Measurements from ENCODE around the gene LGMN. TPM values are rescaled to one million over a fixed set of nuclear protein-coding genes. Genes with fewer than 3 reads are reported as not detected.
A peak's percentile ranks its signal among the peaks of the same experiment; 100 is the strongest.

The LGMN gene
- polyA plus RNA-seq, 1 donor (not counting 4 experiments of a cell fraction or from before 2014, with no cell fraction given) = 61.0 TPM

DNA sequence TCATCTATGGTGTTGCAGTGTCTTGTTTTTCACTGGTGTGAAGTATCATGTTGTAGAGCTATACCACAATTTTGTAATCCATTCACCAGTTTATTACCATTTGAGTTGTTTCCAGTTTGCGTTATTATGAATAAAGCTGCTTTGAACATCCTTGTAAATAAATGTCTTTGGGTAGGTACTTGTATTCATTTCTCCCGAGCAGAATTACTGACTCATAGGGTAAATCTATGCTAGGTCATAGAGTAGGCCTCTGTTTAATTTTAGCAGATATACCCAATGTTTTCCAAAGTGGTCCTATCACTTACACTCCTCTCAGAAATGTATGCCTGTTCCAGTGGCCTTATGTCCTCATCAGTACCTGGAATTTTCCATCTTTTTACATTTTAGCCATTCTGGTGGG lies 39.1 kb upstream of the LGMN start:
- Histone ChIP-seq H3K27ac (ENCODE audit: control insufficient read depth, insufficient read depth, low read length) (no peak overlapping the region), H3K36me3 (ENCODE audit: control insufficient read depth in 2 of 2, extremely low read depth in 1 of 2, insufficient read depth in 2 of 2, low read length in 2 of 2) (no peaks in the 10 kb centered on the region), H3K79me2 (ENCODE audit: control insufficient read depth, insufficient read depth, low read length) (no peaks in the 10 kb centered on the region), H3K4me3 (ENCODE audit: control insufficient read depth in 2 of 3, extremely low read depth in 1 of 3, insufficient read depth in 2 of 3, low read depth in 1 of 3, low read length in 3 of 3) (no peak overlapping the region), H4K20me1 (ENCODE audit: control insufficient read depth, extremely low read depth, insufficient read depth, low read length) (no peaks in the 10 kb centered on the region), H3K27me3 (ENCODE audit: control insufficient read depth, extremely low read depth, insufficient read depth, low read length) (no peaks in the 10 kb centered on the region), H3K4me1 (ENCODE audit: control insufficient read depth, extremely low read depth, insufficient read depth, low read length) (peaks cover 13% of the 10 kb centered on the region), H3K9me1 (ENCODE audit: control insufficient read depth, extremely low read depth, insufficient read depth, low read length) (no peaks in the 10 kb centered on the region), H3K9ac (ENCODE audit: control insufficient read depth, extremely low read depth, insufficient read depth, low read length) (no peak overlapping the region), H3K9me3 (ENCODE audit: control insufficient read depth, low read depth, low read length) (peaks cover 3% of the 10 kb centered on the region), H3K4me2 (ENCODE audit: control insufficient read depth, extremely low read depth, insufficient read depth, low read depth, low read length) (no peak overlapping the region), H2AFZ (ENCODE audit: control insufficient read depth, low read length) (no peak overlapping the region)
- DNase-seq (ENCODE audit: low read depth, low spot score) = no peak
- FAIRE-seq = no peak
- no peak for TF ChIP-seq EZH2 (IDR thresholded peaks at IDR 0.05; ENCODE audit: low read length)
- TF ChIP-seq, protein P1, sequence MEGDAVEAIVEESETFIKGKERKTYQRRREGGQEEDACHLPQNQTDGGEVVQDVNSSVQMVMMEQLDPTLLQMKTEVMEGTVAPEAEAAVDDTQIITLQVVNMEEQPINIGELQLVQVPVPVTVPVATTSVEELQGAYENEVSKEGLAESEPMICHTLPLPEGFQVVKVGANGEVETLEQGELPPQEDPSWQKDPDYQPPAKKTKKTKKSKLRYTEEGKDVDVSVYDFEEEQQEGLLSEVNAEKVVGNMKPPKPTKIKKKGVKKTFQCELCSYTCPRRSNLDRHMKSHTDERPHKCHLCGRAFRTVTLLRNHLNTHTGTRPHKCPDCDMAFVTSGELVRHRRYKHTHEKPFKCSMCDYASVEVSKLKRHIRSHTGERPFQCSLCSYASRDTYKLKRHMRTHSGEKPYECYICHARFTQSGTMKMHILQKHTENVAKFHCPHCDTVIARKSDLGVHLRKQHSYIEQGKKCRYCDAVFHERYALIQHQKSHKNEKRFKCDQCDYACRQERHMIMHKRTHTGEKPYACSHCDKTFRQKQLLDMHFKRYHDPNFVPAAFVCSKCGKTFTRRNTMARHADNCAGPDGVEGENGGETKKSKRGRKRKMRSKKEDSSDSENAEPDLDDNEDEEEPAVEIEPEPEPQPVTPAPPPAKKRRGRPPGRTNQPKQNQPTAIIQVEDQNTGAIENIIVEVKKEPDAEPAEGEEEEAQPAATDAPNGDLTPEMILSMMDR (optimal IDR thresholded peaks at IDR 0.05 in 1 of 3, IDR thresholded peaks at IDR 0.05 in 1 of 3, conservative IDR thresholded peaks at IDR 0.05 in 1 of 3; ENCODE audit: extremely low read depth in 1 of 3, insufficient read depth in 2 of 3, low read length in 3 of 3) = no peak
- dilution Hi-C loops (cut with MboI; ENCODE audit: extremely low pct_ligation_motif_present, low sequenced_read_pairs) = no loop called here

DNA sequence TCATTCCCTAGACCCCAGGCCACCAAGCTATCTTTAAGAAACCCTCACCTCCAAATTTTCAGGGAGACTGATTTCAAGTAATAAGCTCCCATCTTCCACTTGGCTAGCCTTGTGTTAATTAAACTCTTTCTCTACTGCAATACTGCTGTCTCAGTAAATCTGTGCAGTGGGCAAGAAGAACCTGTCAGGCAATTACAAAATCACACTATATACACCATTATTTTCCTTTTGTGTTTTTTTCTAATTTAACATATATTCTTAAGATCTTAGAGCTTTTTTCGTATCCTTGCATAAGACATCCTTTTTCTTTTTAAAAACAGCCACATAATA lies 38.0 kb upstream of the LGMN start:
- Histone ChIP-seq H3K27me3 (ENCODE audit: control insufficient read depth, extremely low read depth, insufficient read depth, low read length) (no peaks in the 10 kb centered on the region), H3K27ac (ENCODE audit: control insufficient read depth, insufficient read depth, low read length) (peak overlapping the region; percentile 51), H4K20me1 (ENCODE audit: control insufficient read depth, extremely low read depth, insufficient read depth, low read length) (no peaks in the 10 kb centered on the region), H3K79me2 (ENCODE audit: control insufficient read depth, insufficient read depth, low read length) (no peaks in the 10 kb centered on the region), H3K4me3 (ENCODE audit: control insufficient read depth in 2 of 3, extremely low read depth in 1 of 3, insufficient read depth in 2 of 3, low read depth in 1 of 3, low read length in 3 of 3) (no peak overlapping the region), H3K4me1 (ENCODE audit: control insufficient read depth, extremely low read depth, insufficient read depth, low read length) (peaks cover 13% of the 10 kb centered on the region), H3K4me2 (ENCODE audit: control insufficient read depth, extremely low read depth, insufficient read depth, low read depth, low read length) (peak overlapping the region; percentile 60), H3K9me3 (ENCODE audit: control insufficient read depth, low read depth, low read length) (peaks cover 3% of the 10 kb centered on the region), H3K9ac (ENCODE audit: control insufficient read depth, extremely low read depth, insufficient read depth, low read length) (no peak overlapping the region), H2AFZ (ENCODE audit: control insufficient read depth, low read length) (peak overlapping the region; percentile 41), H3K9me1 (ENCODE audit: control insufficient read depth, extremely low read depth, insufficient read depth, low read length) (no peaks in the 10 kb centered on the region), H3K36me3 (ENCODE audit: control insufficient read depth in 2 of 2, extremely low read depth in 1 of 2, insufficient read depth in 2 of 2, low read length in 2 of 2) (no peaks in the 10 kb centered on the region)
- dilution Hi-C loops (cut with MboI; ENCODE audit: extremely low pct_ligation_motif_present, low sequenced_read_pairs) = no loop called here
- TF ChIP-seq, protein P1 (optimal IDR thresholded peaks at IDR 0.05 in 1 of 3, IDR thresholded peaks at IDR 0.05 in 1 of 3, conservative IDR thresholded peaks at IDR 0.05 in 1 of 3; ENCODE audit: extremely low read depth in 1 of 3, insufficient read depth in 2 of 3, low read length in 3 of 3) = no peak
- no peak for TF ChIP-seq EZH2 (IDR thresholded peaks at IDR 0.05; ENCODE audit: low read length)
- no peak for FAIRE-seq
- DNase-seq (ENCODE audit: low read depth, low spot score) = no peak

Data from keratinocyte (primary cell).